ENCODE measurements around the gene ELF3. TPM values are rescaled to one million over a fixed set of nuclear protein-coding genes. Genes with fewer than 3 reads are reported as not detected.
A peak's percentile ranks its signal among the peaks of the same experiment; 100 is the strongest.
"Not testable (repeated sequence)": the region's sequence is repeated elsewhere in the genome, so short reads cannot be mapped to it uniquely, and the experiment has no call there.

Gene ELF3
- total RNA-seq, 1 donor from 2014 or later = 391 TPM

- ATAC-seq = peak; percentile 54
Observed at GRCh38 chr1:202009326-202010179, 834 bp upstream of the ELF3 start.

- no peak for ATAC-seq
Observed at GRCh38 chr1:202011994-202012393, 1.6 kb downstream of the ELF3 start.

GRCh38 chr1:202012544-202013478, 2.4 kb downstream of the ELF3 start:
- ATAC-seq = no peak

GRCh38 chr1:202013603-202014002, 3.2 kb downstream of the ELF3 start:
- ATAC-seq = no peak

- no peak for ATAC-seq
Observed at GRCh38 chr1:202014060-202014459, 3.7 kb downstream of the ELF3 start.

GRCh38 chr1:202014915-202015661, 4.7 kb downstream of the ELF3 start:
- no peak for ATAC-seq

GRCh38 chr1:202015662-202015937, 5.2 kb downstream of the ELF3 start:
- ATAC-seq = no peak

- no peak for ATAC-seq
Observed at GRCh38 chr1:202016022-202016810, 5.8 kb downstream of the ELF3 start.

GRCh38 chr1:202016811-202017748, 6.7 kb downstream of the ELF3 start:
- ATAC-seq = no peak

- peak; percentile 30 for ATAC-seq
Observed at GRCh38 chr1:202017749-202018467, 7.5 kb downstream of the ELF3 start.

GRCh38 chr1:202018468-202019234, 8.3 kb downstream of the ELF3 start:
- peak; percentile 67 for ATAC-seq

- not testable (repeated sequence) for ATAC-seq
Observed at GRCh38 chr1:202019235-202019558, 8.8 kb downstream of the ELF3 start.

- ATAC-seq = peak; percentile 74
Observed at GRCh38 chr1:202023001-202023433, 12.6 kb downstream of the ELF3 start.

- peak; percentile 91 for ATAC-seq
Observed at GRCh38 chr1:202029171-202029665, 18.8 kb downstream of the ELF3 start.

- no peak for ATAC-seq
Observed at GRCh38 chr1:202029727-202030126, 19.3 kb downstream of the ELF3 start.

GRCh38 chr1:202031796-202032195, 21.4 kb downstream of the ELF3 start:
- ATAC-seq = no peak

GRCh38 chr1:202034149-202034682, 23.8 kb downstream of the ELF3 start:
- ATAC-seq = no peak

- peak; percentile 98 for ATAC-seq
Observed at GRCh38 chr1:202034683-202035462, 24.5 kb downstream of the ELF3 start.

Measured in esophagus mucosa (tissue), 1 donor.